NCI-H2227 (cell line): ENCODE data around the gene C4BPA.

ENCODE experiments used
- DNase-seq: peaks from one replicate; lab custom pipeline; 2025; ENCODE audit not compliant: unreplicated experiment; lab: John Stamatoyannopoulos, UW

The C4BPA gene

GRCh38 chr1:207179036-207179435, 75.0 kb downstream of the C4BPA start:
- no peak for DNase-seq

- no peak for DNase-seq
Measured at GRCh38 chr1:207181847-207182246, 77.8 kb downstream of the C4BPA start.

GRCh38 chr1:207186503-207186902, 82.5 kb downstream of the C4BPA start:
- DNase-seq: no peak

- DNase-seq: no peak
Measured at GRCh38 chr1:207188901-207189300, 84.9 kb downstream of the C4BPA start.

- no peak for DNase-seq
Measured at GRCh38 chr1:207191061-207191460, 87.0 kb downstream of the C4BPA start.

- no peak for DNase-seq
Measured at GRCh38 chr1:207191776-207192175, 87.7 kb downstream of the C4BPA start.

GRCh38 chr1:207194197-207194596, 90.2 kb downstream of the C4BPA start:
- DNase-seq: no peak
